OCI-LY7 (cell line): ENCODE data around the gene RNF149. TPM values are rescaled to one million over a fixed set of nuclear protein-coding genes. Genes with fewer than 3 reads are reported as not detected.

Source experiments
- microRNA-seq: library from miRNA; unstranded; fragments of <30 nt; microRNA quantifications from one replicate; pipeline ENCODE4 v1.2.0, GENCODE V29; 2022; ENCODE audit warnings: borderline replicate concordance
- small RNA-seq: library from RNA; depleted of rRNA; stranded (forward); fragments of <200 nt; gene quantifications from one replicate; pipeline ENCODE3, GENCODE V24; 2014
- total RNA-seq, 2 experiments: library from RNA; depleted of rRNA in 1 of 2; stranded (reverse); fragments of >200 nt in 1 of 2; shearing (Covaris generic) in 1 of 2; gene quantifications; 2 replicates each; pipeline ENCODE4 v1.2.3, GENCODE V29; 2014 to 2022

Gene RNF149
- total RNA-seq, 2 experiments from 2014 or later, result 10.3 to 17.9 TPM

Small RNAs within 50 kb of the gene (microRNA-seq; reads per million reads assigned to microRNA genes)
- gene MIR5696, result not detected

Small RNAs within 50 kb of the gene (small RNA-seq; reads per million reads assigned to genes)
- gene MIR5696 (not detected), gene SNORD89 (3.9 reads per million, percentile 89 among the genes with 10 or more reads in this experiment)

Other genes starting within 250 kb of the RNF149 start
- gene TBC1D8, start 157.3 kb downstream of the RNF149 start, total RNA-seq (2014; rRNA removed; shearing (Covaris generic)), result 0.03 and 0.22 TPM in 2 replicates
- 0.49 and 1.7 TPM in 2 replicates for gene TBC1D8, start 157.3 kb downstream of the RNF149 start, total RNA-seq (2022)
- 45.7 and 55.5 TPM in 2 replicates for gene CNOT11, start 55.8 kb downstream of the RNF149 start, total RNA-seq (2014; rRNA removed; shearing (Covaris generic))
- gene CNOT11, start 55.8 kb downstream of the RNF149 start, total RNA-seq (2022), result 71.9 and 75.6 TPM in 2 replicates
- gene CREG2, start 78.8 kb upstream of the RNF149 start, total RNA-seq (2014; rRNA removed; shearing (Covaris generic)), result not detected in 2 replicates
- not detected in 2 replicates for gene CREG2, start 78.8 kb upstream of the RNF149 start, total RNA-seq (2022)
- not detected in 2 replicates for gene RFX8, start 166.4 kb upstream of the RNF149 start, total RNA-seq (2014; rRNA removed; shearing (Covaris generic))
- gene RFX8, start 166.4 kb upstream of the RNF149 start, total RNA-seq (2022), result not detected in 2 replicates